SIG-M5 treated with dmso at 0.1 percent for 504 hours (cell line): ENCODE measurements around the gene C16orf46.
A peak's percentile ranks its signal among the peaks of the same experiment; 100 is the strongest.
"Not testable (repeated sequence)": the region's sequence is repeated elsewhere in the genome, so short reads cannot be mapped to it uniquely, and the experiment has no call there.

Source experiments
- DNase-seq: peaks from one replicate; lab custom pipeline; 2025; ENCODE audit not compliant: unreplicated experiment; lab: John Stamatoyannopoulos, UW

The C16orf46 gene

GRCh38 chr16:81077076-81077940 is at the start of gene C16orf46:
Gene C16orf46 (minus strand): TSS chr16:81077238. CDS start chr16:81063955, 13,283 bp downstream.
- peak; percentile 87 for DNase-seq

- no peak for DNase-seq
These were observed 46.2 kb upstream of the C16orf46 start for GRCh38 chr16:81123092-81123852.

GRCh38 chr16:81121474-81121990 is 44.5 kb upstream of the C16orf46 start:
- DNase-seq: no peak

- DNase-seq: no peak
These were observed 40.4 kb upstream of the C16orf46 start for GRCh38 chr16:81117436-81117835.

GRCh38 chr16:81116285-81116684 is 39.2 kb upstream of the C16orf46 start:
- no peak for DNase-seq

- no peak for DNase-seq
These were observed 35.4 kb upstream of the C16orf46 start for GRCh38 chr16:81112453-81112852.

GRCh38 chr16:81109274-81109673 is 32.2 kb upstream of the C16orf46 start:
- DNase-seq: not testable (repeated sequence)

GRCh38 chr16:81107511-81107910 is 30.5 kb upstream of the C16orf46 start:
- DNase-seq: no peak

GRCh38 chr16:81106826-81107503 is 29.9 kb upstream of the C16orf46 start:
- DNase-seq: no peak

GRCh38 chr16:81105946-81106345 is 28.9 kb upstream of the C16orf46 start:
- DNase-seq: no peak

- DNase-seq: no peak
These were observed 24.7 kb upstream of the C16orf46 start for GRCh38 chr16:81101702-81102101.

GRCh38 chr16:81099958-81100357 is 22.9 kb upstream of the C16orf46 start:
- DNase-seq: no peak

GRCh38 chr16:81097230-81097629 is 20.2 kb upstream of the C16orf46 start:
- DNase-seq: no peak

GRCh38 chr16:81096715-81097208 is 19.7 kb upstream of the C16orf46 start:
- DNase-seq: peak; percentile 73

GRCh38 chr16:81095953-81096714 is 19.1 kb upstream of the C16orf46 start, which contains the start of gene GCSH:
Gene GCSH (minus strand): TSS chr16:81096395. CDS start chr16:81096278, 117 bp downstream.
- DNase-seq: peak; percentile 97

GRCh38 chr16:81095653-81095952 is 18.6 kb upstream of the C16orf46 start:
- DNase-seq: no peak

- DNase-seq: no peak
These were observed 17.8 kb upstream of the C16orf46 start for GRCh38 chr16:81094771-81095251.

- DNase-seq: no peak
These were observed 11.8 kb upstream of the C16orf46 start for GRCh38 chr16:81088836-81089235.

GRCh38 chr16:81081014-81081413 is 4.0 kb upstream of the C16orf46 start:
- no peak for DNase-seq

GRCh38 chr16:81080233-81080632 is 3.2 kb upstream of the C16orf46 start:
- DNase-seq: no peak
